GM21737 (cell line): ENCODE measurements around the gene MAP2K5.

ENCODE experiments used
- ATAC-seq: cut with Tn5 transposase; IDR thresholded peaks from one replicate; pipeline ENCODE4 v1.9.1; 2021; ENCODE audit warnings: mild to moderate bottlenecking, moderate library complexity; ENCODE audit not compliant: unreplicated experiment

MAP2K5 gene

GRCh38 chr15:67717776-67718175 is 175.3 kb downstream of the MAP2K5 start:
- ATAC-seq, result no peak

GRCh38 chr15:67719330-67719959 is 176.9 kb downstream of the MAP2K5 start:
- ATAC-seq, result no peak

GRCh38 chr15:67720556-67721175 is 178.2 kb downstream of the MAP2K5 start:
- ATAC-seq, result no peak

DNA sequence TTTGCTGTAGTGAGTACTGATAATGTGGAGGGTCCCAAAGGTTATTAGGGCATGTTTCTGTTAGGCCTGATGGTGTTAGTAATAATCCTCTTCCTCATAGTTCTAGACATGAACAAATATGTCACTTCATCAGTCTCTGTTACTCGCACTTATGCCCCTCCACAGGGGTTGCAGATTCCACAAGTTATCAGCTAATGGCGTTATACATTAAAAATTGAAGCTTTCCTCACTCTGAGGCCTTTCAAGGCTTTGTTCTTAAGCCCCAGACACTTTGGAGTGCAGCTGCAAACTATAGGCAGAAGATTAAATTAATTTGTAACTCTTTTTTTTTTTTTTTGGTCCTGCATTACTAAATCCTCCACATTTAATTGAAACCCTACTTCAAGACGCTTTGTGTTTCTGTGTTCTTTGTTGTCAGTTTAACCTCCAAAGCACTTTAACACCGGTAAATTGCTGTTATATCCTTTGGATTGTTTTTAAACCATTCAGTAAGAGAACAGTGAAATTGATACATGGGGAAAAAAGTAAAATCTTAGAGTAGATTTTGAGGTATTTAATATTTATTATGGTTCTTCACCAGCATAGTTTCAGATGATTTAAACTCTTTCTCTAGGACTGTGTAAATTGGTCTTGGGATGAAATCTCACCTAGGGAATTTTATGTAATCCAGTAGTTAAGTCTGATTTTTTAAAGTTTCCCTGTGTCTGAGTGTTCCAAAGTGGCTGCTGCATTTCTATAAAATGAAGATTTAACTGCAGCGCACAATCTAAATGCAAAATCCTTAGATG is 179.7 kb downstream of the MAP2K5 start:
- ATAC-seq, result no peak

- no peak for ATAC-seq
Observed at GRCh38 chr15:67723294-67724024, 181.0 kb downstream of the MAP2K5 start.

GRCh38 chr15:67724691-67725375 is 182.3 kb downstream of the MAP2K5 start:
- ATAC-seq, result no peak

- ATAC-seq, result no peak
Observed at GRCh38 chr15:67730135-67730534, 187.6 kb downstream of the MAP2K5 start.

GRCh38 chr15:67731112-67731721 is 188.7 kb downstream of the MAP2K5 start:
- no peak for ATAC-seq

- ATAC-seq, result no peak
Observed at GRCh38 chr15:67732164-67732563, 189.7 kb downstream of the MAP2K5 start.

- no peak for ATAC-seq
Observed at GRCh38 chr15:67732671-67733374, 190.3 kb downstream of the MAP2K5 start.

- ATAC-seq, result no peak
Observed at GRCh38 chr15:67735896-67736295, 193.4 kb downstream of the MAP2K5 start.

- ATAC-seq, result no peak
Observed at GRCh38 chr15:67736810-67737209, 194.3 kb downstream of the MAP2K5 start.

- ATAC-seq, result no peak
Observed at GRCh38 chr15:67738056-67738455, 195.6 kb downstream of the MAP2K5 start.

DNA sequence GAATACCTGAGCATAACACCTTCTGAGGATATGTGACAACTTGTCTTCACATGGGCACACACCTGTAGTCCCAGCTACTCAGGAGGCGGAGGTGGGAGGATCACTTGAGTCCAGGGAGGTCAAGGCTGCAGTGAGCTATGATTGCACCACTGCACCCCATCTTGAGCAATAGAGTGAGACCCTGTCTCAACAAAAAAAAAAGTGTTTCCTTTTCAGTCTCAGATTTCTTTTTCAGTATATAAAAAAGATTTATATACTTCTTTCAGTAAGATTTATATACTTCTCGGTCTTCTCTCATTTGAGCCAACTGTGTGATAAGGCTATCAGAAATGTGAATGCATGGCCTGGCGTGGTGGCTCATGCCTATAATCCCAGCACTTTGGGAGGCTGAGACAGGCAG is 197.9 kb downstream of the MAP2K5 start:
- ATAC-seq, result no peak

GRCh38 chr15:67741308-67741707 is 198.8 kb downstream of the MAP2K5 start:
- no peak for ATAC-seq

DNA sequence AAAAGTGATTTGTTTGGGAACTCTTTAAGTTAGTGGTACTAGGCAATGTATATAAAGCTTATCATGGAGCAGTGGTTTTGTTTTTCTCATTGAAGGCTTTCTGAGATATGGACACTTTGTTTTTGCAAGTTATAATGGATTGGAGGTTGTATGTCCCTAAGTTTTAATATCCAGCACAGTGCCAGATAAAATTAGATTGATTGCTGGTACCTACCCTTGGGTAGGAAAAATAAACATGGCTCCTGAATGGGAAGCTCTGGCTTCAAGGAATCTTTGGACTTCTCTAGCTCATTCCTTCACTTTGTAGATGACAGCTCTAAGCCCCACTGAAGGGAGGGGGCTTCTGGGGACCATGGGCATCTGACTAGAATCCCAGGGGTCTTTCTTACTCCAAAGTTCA is 201.1 kb downstream of the MAP2K5 start:
- ATAC-seq, result no peak

DNA sequence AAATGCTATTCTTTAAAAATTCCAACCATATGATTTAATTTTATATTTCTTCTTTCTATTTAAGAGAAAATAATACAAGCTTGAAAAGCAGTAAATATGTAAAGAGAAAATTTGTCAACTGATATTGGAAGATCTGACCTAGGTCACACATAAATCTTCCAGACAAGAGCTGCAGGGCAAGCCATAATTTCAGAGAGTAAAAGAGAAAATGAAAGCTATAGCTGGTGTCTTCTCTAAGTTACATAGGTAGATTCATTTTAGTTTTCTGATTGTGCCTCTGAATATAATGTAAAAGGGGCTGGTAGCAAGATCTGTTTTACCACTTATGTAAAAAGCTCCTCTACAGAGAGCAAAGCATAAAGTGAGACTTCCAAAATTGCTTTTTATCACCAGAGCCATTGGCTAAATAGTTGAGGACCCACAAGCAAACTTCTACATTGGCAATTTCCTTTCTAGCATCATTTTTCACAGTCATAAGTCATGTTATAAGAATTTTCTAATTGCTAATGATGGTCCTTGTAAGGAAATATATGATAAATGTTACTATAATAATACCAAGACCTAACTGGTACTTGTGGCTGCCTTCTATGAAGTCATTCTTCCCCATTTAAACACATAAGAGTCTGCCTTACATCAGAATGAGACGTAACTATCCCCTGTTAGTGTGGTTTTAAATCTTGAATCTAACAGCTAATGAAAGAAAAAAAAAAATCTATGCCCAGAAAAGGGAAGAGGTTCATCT is 202.0 kb downstream of the MAP2K5 start:
- no peak for ATAC-seq

- no peak for ATAC-seq
Observed at GRCh38 chr15:67745073-67746006, 202.8 kb downstream of the MAP2K5 start.
